ENCODE measurements around the gene ANTKMT.

GRCh38 chr16:718389-718788, 2.6 kb upstream of the ANTKMT start:
- TF ChIP-seq, protein P1, sequence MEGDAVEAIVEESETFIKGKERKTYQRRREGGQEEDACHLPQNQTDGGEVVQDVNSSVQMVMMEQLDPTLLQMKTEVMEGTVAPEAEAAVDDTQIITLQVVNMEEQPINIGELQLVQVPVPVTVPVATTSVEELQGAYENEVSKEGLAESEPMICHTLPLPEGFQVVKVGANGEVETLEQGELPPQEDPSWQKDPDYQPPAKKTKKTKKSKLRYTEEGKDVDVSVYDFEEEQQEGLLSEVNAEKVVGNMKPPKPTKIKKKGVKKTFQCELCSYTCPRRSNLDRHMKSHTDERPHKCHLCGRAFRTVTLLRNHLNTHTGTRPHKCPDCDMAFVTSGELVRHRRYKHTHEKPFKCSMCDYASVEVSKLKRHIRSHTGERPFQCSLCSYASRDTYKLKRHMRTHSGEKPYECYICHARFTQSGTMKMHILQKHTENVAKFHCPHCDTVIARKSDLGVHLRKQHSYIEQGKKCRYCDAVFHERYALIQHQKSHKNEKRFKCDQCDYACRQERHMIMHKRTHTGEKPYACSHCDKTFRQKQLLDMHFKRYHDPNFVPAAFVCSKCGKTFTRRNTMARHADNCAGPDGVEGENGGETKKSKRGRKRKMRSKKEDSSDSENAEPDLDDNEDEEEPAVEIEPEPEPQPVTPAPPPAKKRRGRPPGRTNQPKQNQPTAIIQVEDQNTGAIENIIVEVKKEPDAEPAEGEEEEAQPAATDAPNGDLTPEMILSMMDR (conservative IDR thresholded peaks at IDR 0.05 in 1 of 2, IDR thresholded peaks at IDR 0.05 in 1 of 2; ENCODE audit: low read depth in 1 of 2, low read length in 2 of 2) = no peak
- TF ChIP-seq EZH2 (IDR thresholded peaks at IDR 0.05; ENCODE audit: low read length, missing control alignments) = no peak

All from fibroblast of lung (primary cell).